Measurements from ENCODE around the gene ST3GAL3. TPM values are rescaled to one million over a fixed set of nuclear protein-coding genes. Genes with fewer than 3 reads are reported as not detected.

ST3GAL3 gene
- total and polyA plus RNA-seq, 10 of the 15 experiments (the other 5 are each of a cell fraction or from before 2014, with no cell fraction given) = 1.2 to 19.3 (median 11.0) TPM

DNA sequence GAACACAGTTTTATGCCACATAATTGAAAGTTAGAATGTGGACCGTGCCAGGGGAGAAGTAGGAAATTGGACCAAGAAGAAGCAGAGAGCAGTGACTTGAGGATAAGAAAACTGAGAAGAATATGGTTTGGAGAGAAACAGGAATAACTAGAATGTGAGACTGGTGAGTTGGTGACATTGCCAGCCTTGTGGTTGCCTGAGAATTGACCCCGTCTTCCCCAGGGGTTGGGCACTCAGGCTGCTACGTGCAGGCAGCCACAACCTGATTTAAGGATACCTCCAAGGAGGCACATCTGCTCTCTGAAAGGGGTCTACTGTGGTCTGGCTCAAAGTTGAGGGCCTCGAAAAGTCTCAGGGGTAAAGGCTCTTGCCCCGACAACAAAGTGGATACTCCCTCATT lies 114.1 kb downstream of the ST3GAL3 start (continued):
- TF ChIP-seq, protein P1, sequence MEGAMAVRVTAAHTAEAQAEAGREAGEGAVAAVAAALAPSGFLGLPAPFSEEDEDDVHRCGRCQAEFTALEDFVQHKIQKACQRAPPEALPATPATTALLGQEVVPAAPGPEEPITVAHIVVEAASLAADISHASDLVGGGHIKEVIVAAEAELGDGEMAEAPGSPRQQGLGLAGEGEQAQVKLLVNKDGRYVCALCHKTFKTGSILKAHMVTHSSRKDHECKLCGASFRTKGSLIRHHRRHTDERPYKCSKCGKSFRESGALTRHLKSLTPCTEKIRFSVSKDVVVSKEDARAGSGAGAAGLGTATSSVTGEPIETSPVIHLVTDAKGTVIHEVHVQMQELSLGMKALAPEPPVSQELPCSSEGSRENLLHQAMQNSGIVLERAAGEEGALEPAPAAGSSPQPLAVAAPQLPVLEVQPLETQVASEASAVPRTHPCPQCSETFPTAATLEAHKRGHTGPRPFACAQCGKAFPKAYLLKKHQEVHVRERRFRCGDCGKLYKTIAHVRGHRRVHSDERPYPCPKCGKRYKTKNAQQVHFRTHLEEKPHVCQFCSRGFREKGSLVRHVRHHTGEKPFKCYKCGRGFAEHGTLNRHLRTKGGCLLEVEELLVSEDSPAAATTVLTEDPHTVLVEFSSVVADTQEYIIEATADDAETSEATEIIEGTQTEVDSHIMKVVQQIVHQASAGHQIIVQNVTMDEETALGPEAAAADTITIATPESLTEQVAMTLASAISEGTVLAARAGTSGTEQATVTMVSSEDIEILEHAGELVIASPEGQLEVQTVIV (IDR thresholded peaks at IDR 0.05; ENCODE audit: borderline replicate concordance, partially characterized antibody) = no peak
- TF ChIP-seq MXI1 (IDR thresholded peaks at IDR 0.05; ENCODE audit: low read depth, low read length) (no peak), RAD21 (IDR thresholded peaks at IDR 0.05; ENCODE audit: insufficient read depth, low read depth, low read length) (no peak)
- TF ChIP-seq, protein P2, sequence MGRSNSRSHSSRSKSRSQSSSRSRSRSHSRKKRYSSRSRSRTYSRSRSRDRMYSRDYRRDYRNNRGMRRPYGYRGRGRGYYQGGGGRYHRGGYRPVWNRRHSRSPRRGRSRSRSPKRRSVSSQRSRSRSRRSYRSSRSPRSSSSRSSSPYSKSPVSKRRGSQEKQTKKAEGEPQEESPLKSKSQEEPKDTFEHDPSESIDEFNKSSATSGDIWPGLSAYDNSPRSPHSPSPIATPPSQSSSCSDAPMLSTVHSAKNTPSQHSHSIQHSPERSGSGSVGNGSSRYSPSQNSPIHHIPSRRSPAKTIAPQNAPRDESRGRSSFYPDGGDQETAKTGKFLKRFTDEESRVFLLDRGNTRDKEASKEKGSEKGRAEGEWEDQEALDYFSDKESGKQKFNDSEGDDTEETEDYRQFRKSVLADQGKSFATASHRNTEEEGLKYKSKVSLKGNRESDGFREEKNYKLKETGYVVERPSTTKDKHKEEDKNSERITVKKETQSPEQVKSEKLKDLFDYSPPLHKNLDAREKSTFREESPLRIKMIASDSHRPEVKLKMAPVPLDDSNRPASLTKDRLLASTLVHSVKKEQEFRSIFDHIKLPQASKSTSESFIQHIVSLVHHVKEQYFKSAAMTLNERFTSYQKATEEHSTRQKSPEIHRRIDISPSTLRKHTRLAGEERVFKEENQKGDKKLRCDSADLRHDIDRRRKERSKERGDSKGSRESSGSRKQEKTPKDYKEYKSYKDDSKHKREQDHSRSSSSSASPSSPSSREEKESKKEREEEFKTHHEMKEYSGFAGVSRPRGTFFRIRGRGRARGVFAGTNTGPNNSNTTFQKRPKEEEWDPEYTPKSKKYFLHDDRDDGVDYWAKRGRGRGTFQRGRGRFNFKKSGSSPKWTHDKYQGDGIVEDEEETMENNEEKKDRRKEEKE (IDR thresholded peaks at IDR 0.05) = no peak

DNA sequence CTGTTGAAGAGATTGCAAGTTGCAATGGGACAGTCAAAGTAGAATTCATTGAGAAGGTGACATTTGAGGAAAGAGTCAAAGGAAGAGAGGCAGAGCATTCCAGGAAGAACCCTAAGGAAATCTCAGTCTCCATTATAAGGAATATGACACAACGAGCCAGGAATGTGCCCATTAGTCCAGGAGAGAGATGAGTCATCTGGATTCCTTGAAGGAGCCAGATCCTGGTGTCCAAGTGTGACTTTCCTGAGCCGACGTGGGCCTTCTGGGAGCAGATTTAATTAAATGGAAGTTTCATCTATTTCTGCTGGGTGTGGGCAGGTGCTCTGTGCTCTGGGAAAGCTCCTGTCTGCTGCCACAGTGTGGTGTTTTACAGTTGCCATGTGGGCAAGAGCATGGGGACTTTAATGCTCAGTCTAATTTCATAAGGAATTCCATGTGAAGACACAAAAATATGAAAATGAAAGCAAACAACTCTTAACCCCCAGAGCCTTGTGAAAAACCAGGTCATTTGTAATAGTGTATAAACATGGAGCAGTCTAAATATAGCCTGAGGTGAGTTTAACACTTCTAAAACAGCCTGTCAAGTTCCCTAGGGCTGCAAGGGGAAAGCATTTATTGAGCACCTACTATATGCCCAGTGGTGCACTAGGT lies 114.8 kb downstream of the ST3GAL3 start:
- Histone ChIP-seq H2AFZ (ENCODE audit: control insufficient read depth, low read depth, low read length) (no peak overlapping the region), H3K79me2 (ENCODE audit: control insufficient read depth, insufficient read depth, low read length) (no peaks in the 10 kb centered on the region), H3K4me1 (ENCODE audit: control insufficient read depth, insufficient read depth, low read length) (no peaks in the 10 kb centered on the region), H3K4me3 (no peak overlapping the region), H3K9me3 (replicated peaks; ENCODE audit: control insufficient read depth, insufficient read depth, low read length) (peaks cover 5% of the 10 kb centered on the region), H3K36me3 (ENCODE audit: control insufficient read depth in 2 of 2, insufficient read depth in 2 of 2, low read length in 1 of 2) (peaks cover 0 to 3% of the 10 kb centered on the region in 2 experiments; a peak in 1 of 4 replicates), H3K27ac (ENCODE audit: control insufficient read depth, insufficient read depth) (no peak overlapping the region), H4K20me1 (ENCODE audit: control insufficient read depth, insufficient read depth) (no peaks in the 10 kb centered on the region), H3K4me2 (ENCODE audit: control insufficient read depth, insufficient read depth) (no peak overlapping the region), H3K27me3 (replicated peaks in 1 of 2; ENCODE audit: control insufficient read depth in 2 of 2, insufficient read depth in 2 of 2, low read length in 1 of 2) (no peaks in the 10 kb centered on the region), H3K9ac (ENCODE audit: control insufficient read depth, insufficient read depth, low read length) (no peak overlapping the region)
- ATAC-seq (no peak), FAIRE-seq (no peak), DNase-seq (ENCODE audit: low read depth, low spot score) (no peak)
- CTCF ChIA-PET = no interaction called here
- no peak for TF ChIP-seq RCOR1 (conservative IDR thresholded peaks at IDR 0.05; ENCODE audit: low read depth, low read length)
- POLR2A ChIA-PET = no interaction called here
- SMC1A ChIA-PET (ENCODE audit: uncharacterized antibody, unreplicated experiment) = no interaction called here
- 100% methylated on average over 3 of the region's 3 CpGs for WGBS (ENCODE audit: insufficient coverage, insufficient replicate concordance, low lambda C conversion rate, missing lambda C conversion rate)
- no TSS peak for BruUV-seq (replicated peaks)
- RAD21 ChIA-PET (ENCODE audit: unreplicated experiment) = no interaction called here
- intact Hi-C loops (cut with micrococcal nuclease; ENCODE audit: unreplicated experiment) (no loop called here), in situ Hi-C loops (cut with MboI) (no loop called here)

Data from GM12878 (cell line).